ENCODE results near the gene LNX1. TPM values are rescaled to one million over a fixed set of nuclear protein-coding genes. Genes with fewer than 3 reads are reported as not detected.

Gene LNX1
- total RNA-seq, 2 experiments from 2014 or later: not detected

- no peak for DNase-seq (ENCODE audit: low spot score)
- H2AFZ ChIP-seq (ENCODE audit: low read length): no peak overlapping the region
- intact Hi-C loops (cut with micrococcal nuclease; ENCODE audit: unreplicated experiment): no loop called here
- H3K4me2 ChIP-seq (ENCODE audit: low read length): no peak overlapping the region
- POLR2A ChIA-PET: interaction anchor here (0.8 kb wide), 1 partner anchor 27 kb away, joined by 3 read pairs; no protein-coding TSS in a partner anchor
- CTCF ChIA-PET (ENCODE audit: unreplicated experiment): no interaction called here
- no peaks in the 10 kb centered on the region for H3K36me3 ChIP-seq (ENCODE audit: insufficient read depth, low read length)
- H3K4me1 ChIP-seq (ENCODE audit: insufficient read depth, low read length, poor library complexity, severe bottlenecking): no peaks in the 10 kb centered on the region
- no peak overlapping the region for H3K4me3 ChIP-seq (ENCODE audit: low read depth, low read length, poor library complexity, severe bottlenecking)
- no peak for TF ChIP-seq EZH2phosphoT487 (IDR thresholded peaks at IDR 0.05; ENCODE audit: borderline replicate concordance, low read depth, low read length)
- TF ChIP-seq, protein P1, sequence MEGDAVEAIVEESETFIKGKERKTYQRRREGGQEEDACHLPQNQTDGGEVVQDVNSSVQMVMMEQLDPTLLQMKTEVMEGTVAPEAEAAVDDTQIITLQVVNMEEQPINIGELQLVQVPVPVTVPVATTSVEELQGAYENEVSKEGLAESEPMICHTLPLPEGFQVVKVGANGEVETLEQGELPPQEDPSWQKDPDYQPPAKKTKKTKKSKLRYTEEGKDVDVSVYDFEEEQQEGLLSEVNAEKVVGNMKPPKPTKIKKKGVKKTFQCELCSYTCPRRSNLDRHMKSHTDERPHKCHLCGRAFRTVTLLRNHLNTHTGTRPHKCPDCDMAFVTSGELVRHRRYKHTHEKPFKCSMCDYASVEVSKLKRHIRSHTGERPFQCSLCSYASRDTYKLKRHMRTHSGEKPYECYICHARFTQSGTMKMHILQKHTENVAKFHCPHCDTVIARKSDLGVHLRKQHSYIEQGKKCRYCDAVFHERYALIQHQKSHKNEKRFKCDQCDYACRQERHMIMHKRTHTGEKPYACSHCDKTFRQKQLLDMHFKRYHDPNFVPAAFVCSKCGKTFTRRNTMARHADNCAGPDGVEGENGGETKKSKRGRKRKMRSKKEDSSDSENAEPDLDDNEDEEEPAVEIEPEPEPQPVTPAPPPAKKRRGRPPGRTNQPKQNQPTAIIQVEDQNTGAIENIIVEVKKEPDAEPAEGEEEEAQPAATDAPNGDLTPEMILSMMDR (conservative IDR thresholded peaks at IDR 0.05; ENCODE audit: low read length): no peak
- H3K9me3 ChIP-seq (ENCODE audit: low read length): no peaks in the 10 kb centered on the region
- H3K27ac ChIP-seq (ENCODE audit: low read depth, low read length, poor library complexity, severe bottlenecking): no peak overlapping the region
- no peaks in the 10 kb centered on the region for H3K9me2 ChIP-seq (ENCODE audit: insufficient read depth, low read length)
- no peaks in the 10 kb centered on the region for H3K79me2 ChIP-seq (ENCODE audit: insufficient read depth, low read depth, low read length)
- BruUV-seq (replicated peaks): no TSS peak
- no peaks in the 10 kb centered on the region for H4K20me1 ChIP-seq (ENCODE audit: insufficient read depth, low read length)
Measured at GRCh38 chr4:53501561-53501960, 89.7 kb downstream of the LNX1 start.

DNA sequence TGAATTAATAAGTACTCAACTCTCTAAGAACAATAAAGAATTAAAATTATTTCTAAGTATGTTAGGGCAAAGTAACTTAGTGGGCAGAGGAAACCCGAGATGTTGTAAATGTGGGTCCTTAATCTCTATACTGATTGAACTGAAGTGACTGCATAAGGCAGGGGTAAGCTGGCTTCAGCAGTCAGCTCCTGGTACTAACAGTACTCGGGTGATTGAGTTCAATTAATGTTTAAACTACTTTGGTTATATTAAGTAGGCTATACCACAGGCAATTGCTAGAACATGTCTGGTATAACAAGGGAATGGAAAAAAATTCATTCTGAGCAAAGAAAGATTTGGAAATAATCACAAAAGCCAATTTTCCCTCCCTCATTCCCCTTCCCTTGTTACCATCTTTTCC lies 90.7 kb downstream of the LNX1 start:
- no TSS peak for BruUV-seq (replicated peaks)
- CTCF ChIA-PET (ENCODE audit: unreplicated experiment): no interaction called here
- POLR2A ChIA-PET: interaction anchor here (0.8 kb wide), 1 partner anchor 28 kb away, joined by 3 read pairs; no protein-coding TSS in a partner anchor
- no peak for DNase-seq (ENCODE audit: low spot score)
- no peak overlapping the region for H3K4me3 ChIP-seq (ENCODE audit: low read depth, low read length, poor library complexity, severe bottlenecking)
- no peaks in the 10 kb centered on the region for H3K9me2 ChIP-seq (ENCODE audit: insufficient read depth, low read length)
- intact Hi-C loops (cut with micrococcal nuclease; ENCODE audit: unreplicated experiment): no loop called here
- H3K4me2 ChIP-seq (ENCODE audit: low read length): no peak overlapping the region
- H2AFZ ChIP-seq (ENCODE audit: low read length): no peak overlapping the region
- H4K20me1 ChIP-seq (ENCODE audit: insufficient read depth, low read length): no peaks in the 10 kb centered on the region
- TF ChIP-seq EZH2phosphoT487 (IDR thresholded peaks at IDR 0.05; ENCODE audit: borderline replicate concordance, low read depth, low read length): no peak
- TF ChIP-seq, protein P1 (conservative IDR thresholded peaks at IDR 0.05; ENCODE audit: low read length): no peak
- H3K4me1 ChIP-seq (ENCODE audit: insufficient read depth, low read length, poor library complexity, severe bottlenecking): no peaks in the 10 kb centered on the region
- H3K27ac ChIP-seq (ENCODE audit: low read depth, low read length, poor library complexity, severe bottlenecking): no peak overlapping the region
- no peaks in the 10 kb centered on the region for H3K9me3 ChIP-seq (ENCODE audit: low read length)
- no peaks in the 10 kb centered on the region for H3K36me3 ChIP-seq (ENCODE audit: insufficient read depth, low read length)
- no peaks in the 10 kb centered on the region for H3K79me2 ChIP-seq (ENCODE audit: insufficient read depth, low read depth, low read length)

GRCh38 chr4:53499791-53500190 lies 91.5 kb downstream of the LNX1 start:
- Histone ChIP-seq H3K9me3 (ENCODE audit: low read length) (no peaks in the 10 kb centered on the region), H2AFZ (ENCODE audit: low read length) (no peak overlapping the region), H3K4me1 (ENCODE audit: insufficient read depth, low read length, poor library complexity, severe bottlenecking) (no peaks in the 10 kb centered on the region), H3K27ac (ENCODE audit: low read depth, low read length, poor library complexity, severe bottlenecking) (no peak overlapping the region), H3K79me2 (ENCODE audit: insufficient read depth, low read depth, low read length) (no peaks in the 10 kb centered on the region), H3K36me3 (ENCODE audit: insufficient read depth, low read length) (no peaks in the 10 kb centered on the region), H3K4me3 (ENCODE audit: low read depth, low read length, poor library complexity, severe bottlenecking) (no peak overlapping the region), H3K9me2 (ENCODE audit: insufficient read depth, low read length) (no peaks in the 10 kb centered on the region), H4K20me1 (ENCODE audit: insufficient read depth, low read length) (no peaks in the 10 kb centered on the region), H3K4me2 (ENCODE audit: low read length) (no peak overlapping the region)
- CTCF ChIA-PET (ENCODE audit: unreplicated experiment): no interaction called here
- DNase-seq (ENCODE audit: low spot score): no peak
- BruUV-seq (replicated peaks): no TSS peak
- intact Hi-C loops (cut with micrococcal nuclease; ENCODE audit: unreplicated experiment): loop anchor here (10.0 kb wide), 1 partner anchor 735 kb away; no protein-coding TSS in a partner anchor
- TF ChIP-seq EZH2phosphoT487 (IDR thresholded peaks at IDR 0.05; ENCODE audit: borderline replicate concordance, low read depth, low read length): no peak
- TF ChIP-seq, protein P1 (conservative IDR thresholded peaks at IDR 0.05; ENCODE audit: low read length): no peak
- POLR2A ChIA-PET: no interaction called here

Measured in OCI-LY7 (cell line).